ENCODE results near the gene CHST11. TPM values are rescaled to one million over a fixed set of nuclear protein-coding genes. Genes with fewer than 3 reads are reported as not detected.

CHST11 gene
- total and polyA plus RNA-seq, 8 donors = 11.1 to 56.9 (median 14.8) TPM

- DNase-seq = peak in 2 of 4 donors; percentile 60 to 87
- peaks cover 48 to 71% of the 10 kb centered on the region in 2 donors for H3K4me1 ChIP-seq
- no peak for TF ChIP-seq CTCF (IDR thresholded peaks at IDR 0.05)
- no peaks in the 10 kb centered on the region for H3K9me3 ChIP-seq
- intact Hi-C loops (cut with DNase I) = no loop called here
- H3K36me3 ChIP-seq = no peaks in the 10 kb centered on the region
- no peak for ATAC-seq
- H3K27me3 ChIP-seq = no peaks in the 10 kb centered on the region
- H3K4me3 ChIP-seq = no peak overlapping the region
- H3K27ac ChIP-seq = peak overlapping the region; percentile 79 to 88
Measured at GRCh38 chr12:104668274-104668718, 211.5 kb downstream of the CHST11 start.

GRCh38 chr12:104669089-104669721 lies 212.5 kb downstream of the CHST11 start:
- H3K4me3 ChIP-seq = no peak overlapping the region
- H3K36me3 ChIP-seq = no peaks in the 10 kb centered on the region
- intact Hi-C loops (cut with DNase I) = no loop called here
- ATAC-seq = peak; percentile 63
- H3K9me3 ChIP-seq = no peaks in the 10 kb centered on the region
- no peak for TF ChIP-seq CTCF (IDR thresholded peaks at IDR 0.05)
- H3K4me1 ChIP-seq = peaks cover 48 to 80% of the 10 kb centered on the region in 2 donors
- DNase-seq = peak in 2 of 4 donors; percentile 55 to 82
- H3K27me3 ChIP-seq = no peaks in the 10 kb centered on the region
- peak overlapping the region; percentile 79 to 88 for H3K27ac ChIP-seq

GRCh38 chr12:104669851-104670337 lies 213.1 kb downstream of the CHST11 start:
- H3K4me1 ChIP-seq = peaks cover 48 to 84% of the 10 kb centered on the region in 2 donors
- peak overlapping the region; percentile 79 to 88 for H3K27ac ChIP-seq
- peak in 3 of 4 donors; percentile 62 to 82 (median 64) for DNase-seq

GRCh38 chr12:104670439-104671408 lies 214.0 kb downstream of the CHST11 start:
- TF ChIP-seq CTCF (IDR thresholded peaks at IDR 0.05) = no peak
- H3K4me3 ChIP-seq = no peak overlapping the region
- peak overlapping the region; percentile 79 to 88 for H3K27ac ChIP-seq
- intact Hi-C loops (cut with DNase I) = no loop called here
- H3K36me3 ChIP-seq = no peaks in the 10 kb centered on the region
- no peaks in the 10 kb centered on the region for H3K9me3 ChIP-seq
- H3K27me3 ChIP-seq = no peaks in the 10 kb centered on the region
- DNase-seq (peak in 2 of 4 donors; percentile 80 to 87), ATAC-seq (peak; percentile 56)
- H3K4me1 ChIP-seq = peaks cover 48 to 89% of the 10 kb centered on the region in 2 donors

More at GRCh38 chr12:104669851-104670337, 213.1 kb downstream of the CHST11 start:
- Histone ChIP-seq H3K9me3 (no peaks in the 10 kb centered on the region), H3K27me3 (no peaks in the 10 kb centered on the region), H3K4me3 (no peak overlapping the region), H3K36me3 (no peaks in the 10 kb centered on the region)
- no peak for TF ChIP-seq CTCF (IDR thresholded peaks at IDR 0.05)
- intact Hi-C loops (cut with DNase I) = no loop called here
- peak; percentile 14 for ATAC-seq

All from left lung (tissue), 10 donors.